ENCODE measurements around the gene EPHA1.

Gene EPHA1

GRCh38 chr7:143375298-143376034 is 33.2 kb downstream of the EPHA1 start:
- 0 out of 3 replicates have a peak, but pooled peaks have one; percentile 9 for ATAC-seq (ENCODE audit: low read depth)
- Histone ChIP-seq H3K9me3 (ENCODE audit: severe bottlenecking) (no peaks in the 10 kb centered on the region), H3K27me3 (ENCODE audit: insufficient read depth, poor library complexity, severe bottlenecking) (no peaks in the 10 kb centered on the region), H3K36me3 (ENCODE audit: low read depth) (no peaks in the 10 kb centered on the region), H3K4me1 (ENCODE audit: insufficient read depth, poor library complexity, severe bottlenecking) (peaks cover 29% of the 10 kb centered on the region), H3K4me3 (ENCODE audit: severe bottlenecking) (no peak overlapping the region), H3K27ac (ENCODE audit: poor library complexity, severe bottlenecking) (peak overlapping the region; percentile 26)
- TF ChIP-seq, protein P1, sequence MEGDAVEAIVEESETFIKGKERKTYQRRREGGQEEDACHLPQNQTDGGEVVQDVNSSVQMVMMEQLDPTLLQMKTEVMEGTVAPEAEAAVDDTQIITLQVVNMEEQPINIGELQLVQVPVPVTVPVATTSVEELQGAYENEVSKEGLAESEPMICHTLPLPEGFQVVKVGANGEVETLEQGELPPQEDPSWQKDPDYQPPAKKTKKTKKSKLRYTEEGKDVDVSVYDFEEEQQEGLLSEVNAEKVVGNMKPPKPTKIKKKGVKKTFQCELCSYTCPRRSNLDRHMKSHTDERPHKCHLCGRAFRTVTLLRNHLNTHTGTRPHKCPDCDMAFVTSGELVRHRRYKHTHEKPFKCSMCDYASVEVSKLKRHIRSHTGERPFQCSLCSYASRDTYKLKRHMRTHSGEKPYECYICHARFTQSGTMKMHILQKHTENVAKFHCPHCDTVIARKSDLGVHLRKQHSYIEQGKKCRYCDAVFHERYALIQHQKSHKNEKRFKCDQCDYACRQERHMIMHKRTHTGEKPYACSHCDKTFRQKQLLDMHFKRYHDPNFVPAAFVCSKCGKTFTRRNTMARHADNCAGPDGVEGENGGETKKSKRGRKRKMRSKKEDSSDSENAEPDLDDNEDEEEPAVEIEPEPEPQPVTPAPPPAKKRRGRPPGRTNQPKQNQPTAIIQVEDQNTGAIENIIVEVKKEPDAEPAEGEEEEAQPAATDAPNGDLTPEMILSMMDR (IDR thresholded peaks at IDR 0.05; ENCODE audit: poor library complexity, severe bottlenecking) = no peak
- no peak for DNase-seq (ENCODE audit: low spot score)

- H3K4me3 ChIP-seq (ENCODE audit: severe bottlenecking) = no peak overlapping the region
- peaks cover 27% of the 10 kb centered on the region for H3K4me1 ChIP-seq (ENCODE audit: insufficient read depth, poor library complexity, severe bottlenecking)
- H3K27me3 ChIP-seq (ENCODE audit: insufficient read depth, poor library complexity, severe bottlenecking) = no peaks in the 10 kb centered on the region
- no peak overlapping the region for H3K27ac ChIP-seq (ENCODE audit: poor library complexity, severe bottlenecking)
- H3K36me3 ChIP-seq (ENCODE audit: low read depth) = no peaks in the 10 kb centered on the region
- no peaks in the 10 kb centered on the region for H3K9me3 ChIP-seq (ENCODE audit: severe bottlenecking)
- DNase-seq (ENCODE audit: low spot score) = no peak
- no peak for ATAC-seq (ENCODE audit: low read depth)
- TF ChIP-seq, protein P1 (IDR thresholded peaks at IDR 0.05; ENCODE audit: poor library complexity, severe bottlenecking) = no peak
Measured at GRCh38 chr7:143374561-143374960, 34.1 kb downstream of the EPHA1 start.

- no peak overlapping the region for H3K4me3 ChIP-seq (ENCODE audit: severe bottlenecking)
- DNase-seq (ENCODE audit: low spot score) (no peak), ATAC-seq (ENCODE audit: low read depth) (no peak)
- H3K27ac ChIP-seq (ENCODE audit: poor library complexity, severe bottlenecking) = no peak overlapping the region
- no peaks in the 10 kb centered on the region for H3K9me3 ChIP-seq (ENCODE audit: severe bottlenecking)
- H3K27me3 ChIP-seq (ENCODE audit: insufficient read depth, poor library complexity, severe bottlenecking) = no peaks in the 10 kb centered on the region
- TF ChIP-seq, protein P1 (IDR thresholded peaks at IDR 0.05; ENCODE audit: poor library complexity, severe bottlenecking) = peak; percentile 17
- H3K4me1 ChIP-seq (ENCODE audit: insufficient read depth, poor library complexity, severe bottlenecking) = peaks cover 21% of the 10 kb centered on the region
- H3K36me3 ChIP-seq (ENCODE audit: low read depth) = no peaks in the 10 kb centered on the region
Measured at GRCh38 chr7:143373255-143373794, 35.3 kb downstream of the EPHA1 start.

- Histone ChIP-seq H3K27me3 (ENCODE audit: insufficient read depth, poor library complexity, severe bottlenecking) (no peaks in the 10 kb centered on the region), H3K27ac (ENCODE audit: poor library complexity, severe bottlenecking) (no peak overlapping the region), H3K4me1 (ENCODE audit: insufficient read depth, poor library complexity, severe bottlenecking) (peaks cover 26% of the 10 kb centered on the region), H3K36me3 (ENCODE audit: low read depth) (no peaks in the 10 kb centered on the region), H3K9me3 (ENCODE audit: severe bottlenecking) (no peaks in the 10 kb centered on the region), H3K4me3 (ENCODE audit: severe bottlenecking) (no peak overlapping the region)
- ATAC-seq (ENCODE audit: low read depth) (peak; percentile 68), DNase-seq (ENCODE audit: low spot score) (no peak)
- TF ChIP-seq, protein P1 (IDR thresholded peaks at IDR 0.05; ENCODE audit: poor library complexity, severe bottlenecking) = no peak
Measured at GRCh38 chr7:143372070-143372469, 36.6 kb downstream of the EPHA1 start.

Data from RWPE2 (cell line).